Panc1 (cell line): ENCODE measurements around the gene MBD5. TPM values are rescaled to one million over a fixed set of nuclear protein-coding genes. Genes with fewer than 3 reads are reported as not detected.

Experiments used
- ATAC-seq: fragments of 200-7000 bp; cut with Tn5 transposase; 2 replicates; pipeline ENCODE4 v1.9.1; 2020; ENCODE audit warnings: mild to moderate bottlenecking, moderate library complexity
- BruUV-seq: library from RNA; stranded (reverse); fragments of 400-500 nt; replicated peaks from 2 replicates; lab custom pipeline; 2021; lab: Mats Ljungman, UMichigan
- CTCF ChIA-PET: fragments of 300-600 bp; sonication (Branson Sonifier 250); formaldehyde crosslinking; loops from one replicate; lab custom pipeline; 2022; ENCODE audit warnings: antibody characterized with exemption; lab: Charles Lee
- POLR2A ChIA-PET: fragments of 300-600 bp; sonication (Branson Sonifier 250); formaldehyde crosslinking; loops from one replicate; lab custom pipeline; 2022; ENCODE audit warnings: antibody characterized with exemption; lab: Charles Lee
- DNase-seq: peaks from one replicate; pipeline ENCODE4 v3.0.0-alpha.2; 2010; ENCODE audit warnings: low read depth, low spot score
- H3K27ac ChIP-seq: 2 replicates; pipeline ENCODE4 v1.5.1; 2011; ENCODE audit warnings: mild to moderate bottlenecking, low read length, inconsistent platforms
- H3K27me3 ChIP-seq: fragments of 200-500 bp; sonication (Bioruptor generic); 2 replicates; pipeline ENCODE4 v1.6.0; 2014; ENCODE audit warnings: low read length, inconsistent platforms; ENCODE audit not compliant: control insufficient read depth, insufficient read depth
- H3K36me3 ChIP-seq: fragments of 200-500 bp; sonication (Bioruptor generic); 2 replicates; pipeline ENCODE4 v1.5.1; 2014; ENCODE audit warnings: inconsistent platforms, mild to moderate bottlenecking, low read length, moderate library complexity; ENCODE audit not compliant: control insufficient read depth, insufficient read depth
- H3K4me1 ChIP-seq: 2 replicates; pipeline ENCODE4 v1.5.1; 2011; ENCODE audit warnings: inconsistent platforms, mild to moderate bottlenecking, low read length, moderate library complexity; ENCODE audit not compliant: control insufficient read depth, insufficient read depth
- H3K4me3 ChIP-seq, 2 experiments: 2 replicates each; pipeline ENCODE4 v1.5.1; 2011 to 2012; ENCODE audit warnings: low read depth in 2 of 2, low read length in 2 of 2, mild to moderate bottlenecking in 2 of 2, inconsistent platforms in 1 of 2, moderate library complexity in 1 of 2
- H3K9me3 ChIP-seq: fragments of 200-500 bp; sonication (Bioruptor generic); 2 replicates; pipeline ENCODE4 v1.5.1; 2014; ENCODE audit warnings: low read depth, mild to moderate bottlenecking, inconsistent platforms, low read length, moderate library complexity; ENCODE audit not compliant: control insufficient read depth, insufficient read depth
- CTCF ChIP-seq: fragments of 450-650 bp; IDR thresholded peaks from 2 replicates; pipeline ENCODE4 v1.5.1; 2017; ENCODE audit warnings: mild to moderate bottlenecking
- POLR2AphosphoS5 ChIP-seq: IDR thresholded peaks from 2 replicates; pipeline ENCODE4 v1.6.1; 2012; ENCODE audit warnings: mild to moderate bottlenecking, low read depth, low read length, moderate library complexity
- REST ChIP-seq, 2 experiments: IDR thresholded peaks; 2 replicates each; pipeline ENCODE4 v1.6.1; 2011 to 2012; ENCODE audit warnings: low read depth in 2 of 2, control low read depth in 1 of 2, low read length in 1 of 2, mild to moderate bottlenecking in 1 of 2, moderate library complexity in 1 of 2; ENCODE audit not compliant: insufficient read depth in 1 of 2
- SIN3A ChIP-seq: IDR thresholded peaks from 2 replicates; pipeline ENCODE4 v1.6.1; 2012; ENCODE audit warnings: low read depth, mild to moderate bottlenecking, low read length, moderate library complexity, borderline replicate concordance; ENCODE audit not compliant: insufficient read depth
- TCF7L2 ChIP-seq: IDR thresholded peaks from 2 replicates; pipeline ENCODE4 v1.6.1; 2011; ENCODE audit warnings: mild to moderate bottlenecking, low read depth, low read length, inconsistent platforms
- in situ Hi-C: cut with HindIII; loops from 2 replicates; pipeline ENCODE4 v1.10.0; 2016; ENCODE audit warnings: low sequenced_read_pairs, low pct_unique_long_range_greater_than_20kb
- intact Hi-C: fragments of 100-400 bp; cut with micrococcal nuclease; formaldehyde crosslinking; loops from one replicate; pipeline ENCODE4 v1.10.0; 2022; ENCODE audit not compliant: unreplicated experiment
- total RNA-seq: library from RNA; stranded (reverse); gene quantifications from one replicate; pipeline ENCODE4 v1.2.1, GENCODE V29; 2021; ENCODE audit not compliant: unreplicated experiment

Gene MBD5
- total RNA-seq, 1 experiment from 2014 or later, result 40.2 TPM

GRCh38 chr2:148560496-148560895, 539.6 kb downstream of the MBD5 start:
- ChIA-PET CTCF (no interaction called here), POLR2A (no interaction called here)
- no peak overlapping the region for H3K27ac ChIP-seq
- TF ChIP-seq SIN3A, result no peak
- no peak for TF ChIP-seq TCF7L2
- TF ChIP-seq POLR2AphosphoS5, result no peak
- H3K4me1 ChIP-seq, result no peaks in the 10 kb centered on the region
- no peaks in the 10 kb centered on the region for H3K36me3 ChIP-seq
- intact Hi-C loops, result no loop called here
- BruUV-seq, result no TSS peak
- in situ Hi-C loops, result no loop called here
- H3K27me3 ChIP-seq, result peaks cover 3% of the 10 kb centered on the region
- no peak overlapping the region for H3K4me3 ChIP-seq
- no peaks in the 10 kb centered on the region for H3K9me3 ChIP-seq
- no peak for ATAC-seq
- DNase-seq, result no peak

GRCh38 chr2:148561389-148561788, 540.5 kb downstream of the MBD5 start:
- no TSS peak for BruUV-seq
- Histone ChIP-seq H3K36me3 (no peaks in the 10 kb centered on the region), H3K27me3 (peaks cover 7% of the 10 kb centered on the region), H3K4me1 (no peaks in the 10 kb centered on the region), H3K4me3 (no peak overlapping the region), H3K27ac (no peak overlapping the region), H3K9me3 (no peaks in the 10 kb centered on the region)
- DNase-seq (no peak), ATAC-seq (no peak)
- in situ Hi-C loops, result no loop called here
- ChIA-PET CTCF (no interaction called here), POLR2A (interaction anchor here (0.6 kb wide), 1 partner anchor 235 kb away, joined by 3 read pairs; no protein-coding TSS in a partner anchor)
- TF ChIP-seq CTCF, result no peak
- TF ChIP-seq TCF7L2, result no peak
- TF ChIP-seq REST (IDR thresholded peaks at IDR 0.05; ENCODE audit: insufficient read depth in 1 of 2, low read depth in 2 of 2, low read length in 1 of 2), result no peak
- no peak for TF ChIP-seq POLR2AphosphoS5
- no peak for TF ChIP-seq SIN3A
- intact Hi-C loops, result no loop called here

- no peak overlapping the region for H3K27ac ChIP-seq
- ATAC-seq (peak; percentile 45; the same call in 1 of the 2 replicates), DNase-seq (no peak)
- intact Hi-C loops (no loop called here), in situ Hi-C loops (no loop called here)
- no peaks in the 10 kb centered on the region for H3K9me3 ChIP-seq
- no TSS peak for BruUV-seq
- TF ChIP-seq SIN3A (no peak), CTCF (peak; percentile 34), TCF7L2 (no peak), REST (IDR thresholded peaks at IDR 0.05; ENCODE audit: insufficient read depth in 1 of 2, low read depth in 2 of 2, low read length in 1 of 2) (no peak), POLR2AphosphoS5 (no peak)
- no peak overlapping the region for H3K4me3 ChIP-seq
- ChIA-PET CTCF (no interaction called here), POLR2A (no interaction called here)
- H3K36me3 ChIP-seq, result no peaks in the 10 kb centered on the region
- peaks cover 16% of the 10 kb centered on the region for H3K27me3 ChIP-seq
- no peaks in the 10 kb centered on the region for H3K4me1 ChIP-seq
Measured at GRCh38 chr2:148565272-148565894, 544.5 kb downstream of the MBD5 start.
